Hematopoietic multipotent progenitor cell treated with erythropoietin and hydrocortisone succinate and interleukin-3 and kit ligand, for 8 days (in vitro differentiated cells): Measurements from ENCODE around the gene PRKCA.

Experiments
- DNase-seq: peaks from one replicate; pipeline ENCODE4 v3.0.0-alpha.2; 2015

PRKCA gene

DNA sequence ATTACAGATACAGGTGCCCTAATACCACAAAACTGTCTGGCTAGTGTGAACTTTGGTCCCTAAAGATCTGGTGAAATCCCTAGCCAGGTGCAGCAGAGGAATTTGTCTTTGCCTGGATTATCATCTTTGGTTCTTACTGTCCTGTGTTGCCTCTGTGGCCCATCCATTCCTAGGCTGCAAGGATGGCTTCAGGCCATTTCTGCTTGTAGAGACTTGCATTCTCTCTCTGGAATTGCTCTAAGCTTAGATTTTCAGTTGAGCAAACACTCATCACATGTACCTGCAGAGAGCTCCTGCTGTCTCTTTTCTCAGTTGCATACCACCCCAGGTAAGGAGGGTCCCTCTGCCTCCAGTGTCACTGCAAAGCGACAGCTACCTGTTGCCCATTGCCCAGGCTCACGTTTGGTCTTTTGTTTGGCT, 114.9 kb downstream of the PRKCA start:
- DNase-seq: no peak

- no peak for DNase-seq
These were observed 118.6 kb downstream of the PRKCA start for GRCh38 chr17:66420961-66421371.

DNA sequence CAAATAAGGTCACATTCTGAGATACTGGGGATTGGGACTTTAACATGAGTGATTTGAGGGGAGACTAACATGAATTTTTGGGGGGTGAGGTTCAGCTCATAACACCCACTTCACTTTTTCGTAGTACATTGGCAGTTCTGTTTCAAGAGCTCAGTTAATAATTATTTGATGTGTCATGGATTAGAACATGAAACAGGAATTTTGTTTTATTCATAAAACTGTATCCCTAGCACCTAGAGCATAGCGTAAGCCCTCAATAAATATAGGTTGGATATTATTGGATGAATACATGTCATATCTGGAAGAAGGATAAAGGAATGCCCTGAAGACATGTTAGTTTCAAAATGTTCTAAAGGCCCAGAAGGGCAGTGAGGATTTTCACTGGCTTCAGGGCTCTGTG, 119.8 kb downstream of the PRKCA start:
- DNase-seq: no peak

DNA sequence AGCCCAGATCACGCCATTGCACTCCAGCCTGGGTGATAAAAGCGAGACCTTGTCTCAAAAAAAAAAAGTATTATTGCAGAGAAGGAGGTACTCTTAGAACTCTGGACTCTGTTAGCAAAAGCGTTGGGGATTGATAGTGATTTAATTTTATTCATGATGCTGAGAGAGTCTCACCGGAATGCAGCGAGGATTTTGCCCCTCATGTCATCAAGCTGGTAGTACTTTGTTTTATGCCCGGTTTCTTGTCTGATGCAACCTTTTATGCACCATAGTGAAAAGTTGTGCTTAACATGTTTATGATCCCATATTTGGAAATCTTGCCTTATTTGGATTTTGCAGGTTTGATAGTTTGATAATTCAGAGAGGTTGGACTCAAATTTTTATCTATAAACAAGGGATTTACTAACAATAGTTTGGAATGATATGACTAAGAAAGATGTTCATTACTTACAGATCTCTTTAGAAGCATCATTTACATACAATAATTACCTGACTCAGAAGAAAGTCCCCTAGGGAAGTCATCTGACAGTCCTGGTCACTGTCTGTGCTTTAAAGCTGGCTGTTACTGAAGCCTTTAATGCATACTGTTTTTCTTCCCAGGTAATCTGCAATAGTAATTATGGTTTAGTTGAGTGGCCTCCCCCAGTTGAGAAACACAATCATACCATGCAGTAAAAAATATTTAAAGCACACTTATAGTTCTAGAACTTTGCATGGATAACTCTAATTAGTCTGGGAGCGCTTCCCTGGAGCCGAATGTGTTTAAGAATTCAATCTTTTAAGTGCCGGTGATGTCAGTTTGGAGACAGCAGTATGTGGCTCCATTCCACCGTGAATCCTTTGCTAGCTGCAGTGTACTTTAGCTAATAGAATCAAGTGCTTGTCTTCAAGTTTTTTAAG, 120.9 kb downstream of the PRKCA start:
- DNase-seq: no peak

GRCh38 chr17:66425756-66426396, 123.5 kb downstream of the PRKCA start:
- no peak for DNase-seq

DNA sequence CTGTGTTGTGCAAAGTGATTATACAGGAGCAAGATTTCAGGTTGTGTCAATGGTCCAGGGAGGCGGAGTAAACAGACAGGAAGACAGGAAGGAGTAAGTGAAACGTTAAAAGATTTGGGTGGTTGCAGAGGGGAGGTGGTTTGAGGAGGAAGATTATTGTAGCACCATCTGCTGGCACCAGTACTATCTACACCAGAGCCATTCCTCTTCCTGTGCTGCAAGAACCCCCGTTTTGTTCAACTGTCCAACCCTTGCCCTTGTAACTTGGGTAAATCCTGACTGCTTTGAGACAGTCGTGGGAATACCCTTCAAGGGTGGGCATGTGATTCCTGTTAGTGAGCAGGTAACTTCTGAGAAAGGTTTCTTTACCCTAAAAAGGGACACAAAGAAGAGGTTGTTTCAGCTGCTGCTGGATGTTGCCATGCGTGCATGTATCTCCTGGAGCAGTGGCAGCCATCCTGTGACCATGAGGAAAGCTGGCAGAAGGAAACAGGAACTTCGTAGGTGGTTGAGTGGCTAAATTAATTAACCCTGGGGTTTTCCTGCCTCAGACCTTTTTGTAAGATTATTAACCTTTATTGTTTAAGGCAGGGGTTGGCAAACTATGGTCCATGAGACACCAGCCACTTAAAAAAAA, 124.1 kb downstream of the PRKCA start:
- DNase-seq: peak; percentile 27

DNA sequence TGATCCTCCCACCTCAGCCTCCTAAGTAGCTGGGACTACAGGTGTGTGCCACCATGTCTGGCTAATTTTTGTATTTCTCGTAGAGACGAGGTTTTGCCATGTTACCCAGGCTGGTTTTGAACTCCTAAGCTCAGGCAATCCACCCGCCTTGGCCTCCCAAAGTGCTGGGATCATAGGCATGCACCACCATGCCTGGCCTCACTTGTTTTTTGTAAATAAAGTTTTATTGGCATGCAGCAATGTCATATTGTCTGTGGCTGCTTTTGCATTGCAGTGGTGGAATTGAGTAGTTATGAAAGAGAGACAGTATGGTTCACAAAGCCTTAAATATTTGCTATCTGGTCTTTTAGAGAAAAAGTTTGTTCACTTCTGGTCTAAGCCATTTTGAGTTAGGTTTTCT, 124.7 kb downstream of the PRKCA start:
- DNase-seq: no peak

GRCh38 chr17:66429680-66430079, 127.3 kb downstream of the PRKCA start:
- DNase-seq: no peak

- DNase-seq: no peak
These were observed 128.7 kb downstream of the PRKCA start for GRCh38 chr17:66430846-66431795.

GRCh38 chr17:66431910-66432309, 129.5 kb downstream of the PRKCA start:
- no peak for DNase-seq

- no peak for DNase-seq
These were observed 130.1 kb downstream of the PRKCA start for GRCh38 chr17:66432411-66432957.

- DNase-seq: no peak
These were observed 130.7 kb downstream of the PRKCA start for GRCh38 chr17:66432996-66433551.

- no peak for DNase-seq
These were observed 132.8 kb downstream of the PRKCA start for GRCh38 chr17:66435182-66435581.

- no peak for DNase-seq
These were observed 134.2 kb downstream of the PRKCA start for GRCh38 chr17:66436631-66437030.

GRCh38 chr17:66437476-66438026, 135.1 kb downstream of the PRKCA start:
- no peak for DNase-seq

GRCh38 chr17:66438101-66438500, 135.7 kb downstream of the PRKCA start:
- DNase-seq: no peak

- DNase-seq: no peak
These were observed 138.8 kb downstream of the PRKCA start for GRCh38 chr17:66441101-66441661.

DNA sequence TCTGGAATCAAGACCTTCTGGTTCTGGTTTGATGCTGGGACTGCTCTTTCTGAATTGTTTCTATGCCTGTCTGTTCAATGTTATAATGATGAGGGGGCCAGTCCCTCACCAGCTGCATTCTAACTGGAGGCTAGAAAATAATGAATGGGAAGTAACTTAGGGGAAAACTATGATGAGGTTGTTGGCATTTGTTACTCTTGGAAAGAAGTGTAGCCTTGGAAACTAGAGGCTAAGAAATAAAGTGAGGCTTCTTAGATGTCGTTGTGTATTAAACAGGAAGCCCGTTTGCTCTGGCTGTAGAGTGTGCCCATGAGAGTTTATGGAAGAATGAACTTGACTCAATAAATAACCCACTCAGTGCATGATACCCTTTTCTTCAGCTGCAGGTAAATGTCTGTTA, 140.8 kb downstream of the PRKCA start:
- DNase-seq: no peak

GRCh38 chr17:66443606-66444005, 141.2 kb downstream of the PRKCA start:
- no peak for DNase-seq

DNA sequence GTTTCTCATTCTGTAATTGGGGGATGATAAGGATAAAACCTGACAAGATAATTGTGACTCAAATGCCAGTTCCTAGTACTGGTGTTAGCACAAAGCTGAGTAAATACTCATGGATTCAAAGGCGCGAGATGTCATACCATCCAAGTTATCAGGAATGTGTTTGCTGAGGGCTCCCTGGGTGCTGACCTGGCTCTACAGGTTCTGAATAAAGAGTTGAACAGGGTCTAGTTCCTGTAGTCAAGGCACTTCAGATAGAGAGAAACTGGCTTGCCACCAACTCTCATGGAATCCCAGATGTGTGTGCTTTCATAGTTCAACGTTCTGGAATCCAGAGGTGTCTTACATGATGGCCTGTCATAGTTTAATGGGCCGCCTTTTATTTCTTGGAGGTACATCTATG, 141.6 kb downstream of the PRKCA start:
- no peak for DNase-seq

DNA sequence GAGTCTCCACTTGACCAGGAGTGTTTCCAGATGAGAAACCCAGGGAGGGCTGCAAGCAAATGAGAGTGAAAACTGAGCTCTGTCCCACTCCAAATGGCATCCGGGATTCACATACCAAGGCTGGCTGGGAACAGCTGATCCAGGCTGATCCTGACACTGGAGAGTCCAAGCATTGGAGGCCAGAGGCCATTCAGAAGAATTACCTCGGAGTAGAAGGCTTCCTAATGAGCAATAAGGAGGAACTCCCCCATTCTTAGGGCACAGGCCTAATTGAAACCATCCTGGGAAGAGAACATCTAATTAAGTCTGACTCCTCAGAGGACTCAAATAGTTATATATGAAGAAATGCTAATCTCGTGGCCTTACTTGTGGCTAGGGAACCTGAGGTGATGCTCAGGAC, 142.8 kb downstream of the PRKCA start:
- DNase-seq: no peak
